Heart right ventricle (tissue), 16 donors: ENCODE data around the gene CDK4. TPM values are rescaled to one million over a fixed set of nuclear protein-coding genes. Genes with fewer than 3 reads are reported as not detected.
A peak's percentile ranks its signal among the peaks of the same experiment; 100 is the strongest.

Experiments used
- ATAC-seq, 8 donors: fragments of 200-7000 bp; cut with Tn5 transposase; one replicate each; pipeline ENCODE4 v1.9.1; 2020; ENCODE audit warnings: mild to moderate bottlenecking in 8 of 8, moderate library complexity in 8 of 8, moderate number of reproducible peaks in 1 of 8
- DNase-seq, 2 donors: peaks; one replicate each; pipeline ENCODE4 v3.0.0-alpha.2; 2020
- H3K27ac ChIP-seq, 10 donors: fragments of 200-600 bp; sonication (generic) in 2 of 10; one replicate each; pipeline versions ENCODE4 v1.5.0 to v1.8.0; 2020 to 2022; ENCODE audit warnings: mild to moderate bottlenecking in 3 of 10
- H3K27me3 ChIP-seq, 7 donors: fragments of 200-600 bp; one replicate each; pipeline ENCODE4 v1.8.0; 2021 to 2022; ENCODE audit warnings: mild to moderate bottlenecking in 2 of 7
- H3K36me3 ChIP-seq, 9 donors: fragments of 200-600 bp; sonication (generic) in 1 of 9; one replicate each; pipeline versions ENCODE4 v1.5.0 to v1.8.0; 2020 to 2022; ENCODE audit warnings: mild to moderate bottlenecking in 2 of 9
- H3K4me1 ChIP-seq, 9 donors: fragments of 200-600 bp; sonication (generic) in 1 of 9; one replicate each; pipeline versions ENCODE4 v1.5.0 to v1.8.0; 2020 to 2022; ENCODE audit warnings: mild to moderate bottlenecking in 4 of 9
- H3K4me3 ChIP-seq, 10 donors: fragments of 200-600 bp; sonication (generic) in 2 of 10; one replicate each; pipeline versions ENCODE4 v1.5.0 to v1.8.0; 2020 to 2022; ENCODE audit warnings: mild to moderate bottlenecking in 7 of 10, moderate library complexity in 2 of 10
- H3K9me3 ChIP-seq, 11 donors: fragments of 200-600 bp in 10 of 11; sonication (generic) in 2 of 11; one replicate each; pipeline versions ENCODE4 v1.5.0 to v1.8.0; 2013 to 2022; ENCODE audit warnings: mild to moderate bottlenecking in 2 of 11, control low read depth in 1 of 11, moderate library complexity in 1 of 11
- WGBS, 2 donors: extraction: QIAGEN DNeasy Blood & Tissue Kit; methylation state at CpG; one replicate each; pipeline ENCODE4 v1.1.7; 2013; ENCODE audit warnings: inconsistent platforms in 1 of 2; 5-methylcytosine and 5-hydroxymethylcytosine counted together
- intact Hi-C, 10 donors: fragments of 100-400 bp; cut with DNase I; formaldehyde crosslinking; loops; one replicate each; pipeline versions ENCODE4 v1.11.1 to v1.14.2; 2022
- polyA plus RNA-seq, 2 donors: library from polyadenylated mRNA; stranded (reverse); fragments of 200-250 nt; gene quantifications; one replicate each; pipeline ENCODE4 v1.2.3, GENCODE V29; 2013
- total RNA-seq, 10 donors: library from RNA; stranded (reverse); fragmentation: NEBNext Ultra II Directional in 3 of 10; extraction: Animal tissue kit (Norgen Biotek cat#: 25700) in 3 of 10; gene quantifications; one replicate each; pipeline versions ENCODE4 v1.2.1 to v1.2.4, GENCODE V29; 2021 to 2023
- TF ChIP-seq, protein P1 (sequence below), 9 donors: fragments of 200-600 bp; sonication (generic) in 2 of 9; IDR thresholded peaks; one replicate each; pipeline versions ENCODE4 v1.5.0 to v1.8.0; 2021 to 2022; ENCODE audit warnings: antibody characterized with exemption in 9 of 9, mild to moderate bottlenecking in 5 of 9, moderate library complexity in 1 of 9
- donor health status: Arrhythmogenic right ventricular cardiomyopathy.
- donor health status: ischemic (EF 13 %, LVEDD 7.1; RV severe dilation, severe dysfunction).
- donor health status: healthy with polysubstance abuse.
- donor health status: DM: no; HTN: yes; CAD: no.
- donor health status: DM: no; HTN: no; CAD: no.
- donor health status: ischemic (EF 25% LVEDD 6.9; RV normal size, moderate dysfunction).
- donor health status: ischemic (EF 25% LVEDD 5.7; RV mildly dilated, moderate dysfunction).
- donor health status: healthy.
- donor health status: DM: yes; HTN: yes; CAD: no.
- donor health status: Ischemic cardiomyopathy.
- donor health status: ischemic (EF 35%, LVEDD 5.7; RV mildly dilated, moderate dysfunction).
- donor health status: nonischemic (EF 11% LVEDD 7.7; RV severe dilation, severe dysfunction).
- donor health status: DM: yes; HTN: yes; CAD: no.
- donor health status: PGD.
- donor health status: ischemic (EF 29% LVEDD 5.4; RV normal size, mild dysfunction).
- donor health status: nonischemic (EF 23%, LVEDD 6.1; RV moderate dilation, normal function).

Gene CDK4
- total and polyA plus RNA-seq, 12 donors: 21.7 to 74.0 (median 52.0) TPM

DNA sequence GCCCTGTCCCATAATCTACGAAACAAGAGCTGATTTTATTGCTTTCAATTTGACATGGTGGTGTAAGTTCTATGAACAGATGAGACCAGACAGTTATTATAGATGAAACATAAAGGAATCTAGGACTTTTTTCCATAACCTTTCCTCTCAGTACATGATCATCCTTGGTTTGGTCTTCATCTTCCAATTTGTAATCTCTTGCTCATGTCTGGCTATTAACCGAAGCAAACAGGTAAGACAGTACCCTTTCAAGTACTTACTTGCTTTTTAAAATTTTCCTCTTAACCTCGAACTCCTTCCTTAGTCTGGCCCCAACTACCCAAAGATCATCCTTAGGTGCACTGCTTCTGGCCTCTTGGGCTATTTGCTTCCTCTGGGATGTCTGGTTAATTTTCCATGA is 6.1 kb downstream of the CDK4 start:
- intact Hi-C loops: no loop called here
- TF ChIP-seq, protein P1, sequence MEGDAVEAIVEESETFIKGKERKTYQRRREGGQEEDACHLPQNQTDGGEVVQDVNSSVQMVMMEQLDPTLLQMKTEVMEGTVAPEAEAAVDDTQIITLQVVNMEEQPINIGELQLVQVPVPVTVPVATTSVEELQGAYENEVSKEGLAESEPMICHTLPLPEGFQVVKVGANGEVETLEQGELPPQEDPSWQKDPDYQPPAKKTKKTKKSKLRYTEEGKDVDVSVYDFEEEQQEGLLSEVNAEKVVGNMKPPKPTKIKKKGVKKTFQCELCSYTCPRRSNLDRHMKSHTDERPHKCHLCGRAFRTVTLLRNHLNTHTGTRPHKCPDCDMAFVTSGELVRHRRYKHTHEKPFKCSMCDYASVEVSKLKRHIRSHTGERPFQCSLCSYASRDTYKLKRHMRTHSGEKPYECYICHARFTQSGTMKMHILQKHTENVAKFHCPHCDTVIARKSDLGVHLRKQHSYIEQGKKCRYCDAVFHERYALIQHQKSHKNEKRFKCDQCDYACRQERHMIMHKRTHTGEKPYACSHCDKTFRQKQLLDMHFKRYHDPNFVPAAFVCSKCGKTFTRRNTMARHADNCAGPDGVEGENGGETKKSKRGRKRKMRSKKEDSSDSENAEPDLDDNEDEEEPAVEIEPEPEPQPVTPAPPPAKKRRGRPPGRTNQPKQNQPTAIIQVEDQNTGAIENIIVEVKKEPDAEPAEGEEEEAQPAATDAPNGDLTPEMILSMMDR (IDR thresholded peaks at IDR 0.05): no peak
- DNase-seq (no peak), ATAC-seq (no peak)
- peaks cover 0 to 50% (median 32%) of the 10 kb centered on the region in 9 donors for H3K36me3 ChIP-seq
- no peaks in the 10 kb centered on the region for H3K9me3 ChIP-seq
- WGBS, 2 donors: 85 to 90% methylated on average over 3 of the region's 3 CpGs
- peak overlapping the region in 5 of 10 donors; percentile 96 to 99 (median 96) for H3K27ac ChIP-seq
- peaks cover 0 to 2% (median 0%) of the 10 kb centered on the region in 7 donors for H3K27me3 ChIP-seq
- peaks cover 4 to 39% (median 20%) of the 10 kb centered on the region in 9 donors for H3K4me1 ChIP-seq
- H3K4me3 ChIP-seq: peak overlapping the region in 7 of 10 donors; percentile 58 to 93 (median 88)

DNA sequence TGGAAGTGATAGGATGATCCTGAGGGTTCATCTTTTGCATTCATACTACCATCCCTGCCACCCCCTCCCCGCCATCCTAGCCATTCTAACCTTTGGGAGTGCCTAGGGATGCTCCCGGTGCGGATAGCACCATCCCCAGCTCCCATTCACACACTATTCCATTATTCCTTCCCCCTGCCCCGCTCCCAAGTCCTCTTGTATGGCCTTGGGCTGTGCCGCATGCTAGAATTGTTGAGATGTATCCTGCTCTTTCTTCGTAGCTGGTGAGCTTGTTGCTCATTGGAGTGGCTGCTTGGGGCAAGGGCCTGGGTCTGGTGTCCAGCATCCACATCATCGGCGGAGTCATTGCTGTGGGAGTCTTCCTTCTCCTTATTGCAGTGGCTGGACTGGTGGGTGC is 6.6 kb downstream of the CDK4 start:
- peak overlapping the region; percentile 91 to 99 (median 96) for H3K27ac ChIP-seq
- H3K27me3 ChIP-seq: peaks cover 0 to 7% (median 0%) of the 10 kb centered on the region in 7 donors
- H3K36me3 ChIP-seq: peaks cover 0 to 45% (median 32%) of the 10 kb centered on the region in 9 donors
- peak in 7 of 8 donors; percentile 2 to 36 (median 17) for ATAC-seq
- TF ChIP-seq, protein P1 (IDR thresholded peaks at IDR 0.05): no peak
- intact Hi-C loops: no loop called here
- H3K9me3 ChIP-seq: no peaks in the 10 kb centered on the region
- 35 to 41% methylated on average over 8 of the region's 8 CpGs for WGBS, 2 donors
- H3K4me3 ChIP-seq: peak overlapping the region; percentile 58 to 98 (median 88)
- H3K4me1 ChIP-seq: peaks cover 0 to 39% (median 15%) of the 10 kb centered on the region in 9 donors
- DNase-seq: no peak

DNA sequence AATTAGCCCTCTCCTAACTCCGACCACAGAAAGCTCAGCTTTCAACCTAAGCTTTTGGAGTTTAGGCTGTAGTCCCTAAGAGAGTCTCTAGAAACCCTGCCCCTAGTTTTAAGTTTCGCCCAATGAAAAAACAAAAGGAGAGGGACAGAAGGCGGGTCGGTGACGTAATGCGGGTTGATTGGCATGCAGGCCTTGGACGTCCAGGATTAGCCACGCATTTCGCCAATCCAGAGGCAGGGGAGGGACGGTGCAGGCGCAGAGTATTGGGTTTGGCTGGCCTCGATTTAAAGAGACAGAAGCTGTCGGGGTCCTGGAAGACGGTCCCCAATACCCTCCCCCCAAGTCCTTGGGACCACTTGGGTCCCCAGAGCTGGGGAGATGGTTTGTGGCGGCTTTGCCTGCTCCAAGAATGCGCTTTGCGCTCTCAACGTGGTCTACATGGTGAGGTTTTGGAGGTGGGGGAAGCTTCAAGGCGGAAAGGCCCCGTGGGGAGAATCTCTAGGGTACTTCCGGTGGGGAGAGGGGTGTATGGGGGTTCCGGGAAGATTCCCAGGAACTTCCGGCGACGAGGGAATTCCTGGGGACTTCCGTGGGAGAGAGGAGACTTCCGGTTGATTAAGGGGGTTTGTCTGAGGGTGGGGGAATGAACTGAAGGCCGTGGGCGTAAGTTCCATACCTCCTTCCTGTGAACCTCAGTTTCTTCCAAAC is 7.2 kb downstream of the CDK4 start, which contains the start of gene TSPAN31:
TSS of gene TSPAN31 (plus strand) at position 263 of the 708 bp plus-strand sequence. CDS start at position 379, 116 bp downstream.
- Histone ChIP-seq H3K36me3 (peaks cover 0 to 40% (median 28%) of the 10 kb centered on the region in 9 donors), H3K27me3 (peaks cover 0 to 13% (median 3%) of the 10 kb centered on the region in 7 donors), H3K9me3 (no peaks in the 10 kb centered on the region), H3K4me1 (peaks cover 0 to 42% (median 13%) of the 10 kb centered on the region in 9 donors), H3K27ac (peak within 1 kb of the TSS; percentile 91 to 99 (median 96)), H3K4me3 (peak within 1 kb of the TSS; percentile 58 to 98 (median 88))
- 1% methylated on average over 29 of the region's 29 CpGs for WGBS, 2 donors
- TF ChIP-seq, protein P1 (IDR thresholded peaks at IDR 0.05): no peak
- intact Hi-C loops: no loop called here
- DNase-seq (peak; percentile 95 to 99), ATAC-seq (peak; percentile 93 to 98 (median 96))

DNA sequence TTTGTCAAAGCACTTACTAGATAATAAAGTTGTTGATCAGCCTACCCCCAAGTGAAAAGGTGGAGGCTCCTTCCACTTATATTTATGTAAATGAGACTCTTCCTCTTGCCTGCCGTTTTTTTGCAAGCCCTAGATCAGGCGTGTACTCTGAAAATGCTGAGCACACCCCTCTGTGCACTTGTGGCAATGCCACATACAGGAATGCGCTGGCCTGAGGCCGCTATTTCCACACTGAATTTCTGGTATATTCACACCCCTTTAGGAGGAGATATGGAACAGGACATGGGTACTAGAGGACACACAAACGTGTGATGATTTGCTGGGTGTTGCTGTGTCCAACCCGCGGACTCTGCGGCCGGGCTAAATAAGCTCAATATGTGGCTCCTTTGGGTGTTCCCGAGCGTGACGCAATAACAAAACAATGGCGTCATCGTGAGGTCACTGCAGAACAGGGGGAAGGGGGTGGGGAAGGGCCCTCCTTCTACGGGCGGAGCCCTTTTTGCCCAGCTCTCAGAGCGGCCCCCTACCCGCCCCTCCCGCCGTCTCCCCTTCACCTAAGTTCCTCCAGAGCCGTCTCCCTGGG is 7.8 kb downstream of the CDK4 start:
- TF ChIP-seq, protein P1 (IDR thresholded peaks at IDR 0.05): no peak
- intact Hi-C loops: no loop called here
- H3K36me3 ChIP-seq: peaks cover 0 to 33% (median 24%) of the 10 kb centered on the region in 9 donors
- H3K4me1 ChIP-seq: peaks cover 0 to 48% (median 15%) of the 10 kb centered on the region in 9 donors
- H3K9me3 ChIP-seq: no peaks in the 10 kb centered on the region
- H3K27me3 ChIP-seq: peaks cover 0 to 19% (median 9%) of the 10 kb centered on the region in 7 donors
- H3K27ac ChIP-seq: peak overlapping the region; percentile 91 to 99 (median 96)
- DNase-seq (peak; percentile 64 to 76), ATAC-seq (peak; percentile 26 to 74 (median 67))
- peak overlapping the region; percentile 58 to 98 (median 88) for H3K4me3 ChIP-seq
- WGBS, 2 donors: 10 to 13% methylated on average over 21 of the region's 21 CpGs
